BLaER1 (cell line): Measurements from ENCODE around the gene CLDN5.

Experiments
- H3K27ac ChIP-seq: shearing (Covaris generic); formaldehyde crosslinking; 2 replicates; pipeline ENCODE4 v1.8.1; 2022
- H3K27me3 ChIP-seq: shearing (Covaris generic); formaldehyde crosslinking; 2 replicates; pipeline ENCODE4 v1.8.1; 2022
- H3K36me3 ChIP-seq: shearing (Covaris generic); formaldehyde crosslinking; 2 replicates; pipeline ENCODE4 v1.8.1; 2022
- H3K4me1 ChIP-seq: shearing (Covaris generic); formaldehyde crosslinking; 2 replicates; pipeline ENCODE4 v1.8.1; 2022
- H3K4me2 ChIP-seq: shearing (Covaris generic); formaldehyde crosslinking; 2 replicates; pipeline ENCODE4 v1.8.1; 2022
- H3K4me3 ChIP-seq: shearing (Covaris generic); formaldehyde crosslinking; 2 replicates; pipeline ENCODE4 v1.8.1; 2022
- H3K9ac ChIP-seq: shearing (Covaris generic); formaldehyde crosslinking; 2 replicates; pipeline ENCODE4 v1.8.1; 2022
- H3K9me3 ChIP-seq: shearing (Covaris generic); formaldehyde crosslinking; 2 replicates; pipeline ENCODE4 v1.8.1; 2022
- H4K20me1 ChIP-seq: shearing (Covaris generic); formaldehyde crosslinking; 2 replicates; pipeline ENCODE4 v1.8.1; 2022
- Cebpa-rat ChIP-seq: shearing (Covaris generic); IDR thresholded peaks from 2 replicates; pipeline ENCODE4 v1.8.1; 2022

The CLDN5 gene

DNA sequence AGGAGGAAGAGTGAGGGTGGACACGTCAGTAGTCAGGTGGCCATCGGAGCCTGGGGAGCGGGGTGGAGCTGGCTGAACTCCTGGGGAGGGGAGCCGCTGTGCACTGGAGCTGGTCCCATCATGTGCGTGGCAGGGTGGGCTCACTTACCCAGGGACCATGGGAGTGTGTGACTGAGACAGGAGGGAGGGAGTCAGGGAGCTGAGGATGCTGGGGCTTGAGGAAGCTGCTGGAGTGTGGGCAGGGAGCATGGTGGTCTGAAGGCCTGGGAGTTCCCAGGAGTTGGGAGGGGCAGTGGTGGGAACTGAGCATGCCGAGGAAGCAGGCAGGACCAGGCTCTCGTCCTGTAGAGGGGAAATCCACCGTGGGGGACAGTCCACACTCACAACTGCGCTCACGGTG, 18.0 kb downstream of the CLDN5 start:
- H3K27me3 ChIP-seq, result no peaks in the 10 kb centered on the region

DNA sequence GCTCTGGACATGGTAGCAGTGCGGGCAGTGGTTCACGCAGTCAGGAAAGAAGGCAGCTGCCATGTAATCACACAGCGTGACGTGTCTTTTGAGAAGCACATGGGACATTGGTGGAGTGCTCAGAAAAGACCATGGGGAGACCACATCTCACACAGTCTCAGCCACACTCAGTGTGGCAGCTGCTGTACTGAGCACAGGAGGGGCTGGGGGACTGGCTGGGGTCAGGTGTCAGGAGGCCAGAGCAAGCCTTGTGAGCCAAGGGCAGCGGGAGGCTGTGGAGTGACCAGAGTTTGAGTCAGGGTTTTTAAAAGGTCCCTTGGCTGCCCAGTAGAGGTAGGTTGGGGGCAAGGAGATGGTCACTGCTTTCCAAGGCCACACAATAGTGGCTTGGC, 18.5 kb downstream of the CLDN5 start:
- Histone ChIP-seq H3K27me3 (no peaks in the 10 kb centered on the region), H3K27ac (peak overlapping the region; percentile 44), H3K9ac (peak overlapping the region; percentile 29; the same call in 1 of the 2 replicates), H3K9me3 (no peaks in the 10 kb centered on the region), H3K4me1 (peaks cover 19% of the 10 kb centered on the region), H3K36me3 (peaks cover 87% of the 10 kb centered on the region), H3K4me2 (peak overlapping the region; percentile 76), H3K4me3 (no peak overlapping the region), H4K20me1 (no peaks in the 10 kb centered on the region; the same call in 1 of the 2 replicates)
- TF ChIP-seq Cebpa-rat, result no peak

More for the DNA sequence above, 18.0 kb downstream of the CLDN5 start:
- H3K4me1 ChIP-seq, result peaks cover 19% of the 10 kb centered on the region
- no peak for TF ChIP-seq Cebpa-rat
- H3K4me3 ChIP-seq, result no peak overlapping the region
- peaks cover 87% of the 10 kb centered on the region for H3K36me3 ChIP-seq
- H3K9ac ChIP-seq, result no peak overlapping the region
- H3K4me2 ChIP-seq, result peak overlapping the region; percentile 76
- H3K27ac ChIP-seq, result peak overlapping the region; percentile 44; the same call in 1 of the 2 replicates
- no peaks in the 10 kb centered on the region; the same call in 1 of the 2 replicates for H4K20me1 ChIP-seq
- no peaks in the 10 kb centered on the region for H3K9me3 ChIP-seq

DNA sequence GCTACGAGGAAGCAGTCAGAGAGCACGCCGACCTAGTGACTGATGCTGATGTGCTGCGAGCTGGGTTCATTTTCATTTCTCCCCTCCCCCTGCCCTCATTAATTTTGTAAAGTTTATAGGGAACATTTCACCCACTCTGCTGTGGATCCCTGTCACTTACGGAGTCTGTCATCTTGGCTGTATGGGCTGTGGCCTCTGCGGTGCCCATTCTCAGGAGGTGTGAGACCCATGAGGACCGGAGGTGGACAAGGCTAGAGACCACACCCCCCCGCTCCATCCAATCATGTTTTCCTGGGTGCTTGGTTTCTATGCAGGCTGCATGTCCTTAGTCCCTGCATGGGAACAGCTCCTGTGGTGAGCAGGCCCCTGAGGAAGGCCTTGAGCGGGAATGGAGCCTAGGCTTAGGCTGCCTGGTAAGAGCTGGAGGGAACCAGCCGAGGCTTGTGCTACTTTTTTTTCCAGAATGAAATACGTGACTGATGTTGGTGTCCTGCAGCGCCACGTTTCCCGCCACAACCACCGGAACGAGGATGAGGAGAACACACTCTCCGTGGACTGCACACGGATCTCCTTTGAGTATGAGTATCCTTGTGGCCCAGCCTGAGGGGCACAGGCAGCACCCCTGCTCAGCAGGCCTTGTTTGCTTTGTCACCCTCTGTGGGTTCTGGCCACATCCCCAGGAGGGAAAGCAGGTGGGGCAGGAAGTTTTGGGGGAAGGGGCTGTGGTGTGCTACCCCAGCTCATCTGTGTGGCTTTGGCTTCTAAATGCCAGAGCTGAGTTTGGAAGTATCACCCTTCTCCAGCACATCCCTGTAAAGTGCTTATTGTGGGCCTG, 19.1 kb downstream of the CLDN5 start:
- peak overlapping the region; percentile 44 for H3K27ac ChIP-seq
- no peaks in the 10 kb centered on the region for H3K9me3 ChIP-seq
- H3K4me3 ChIP-seq, result no peak overlapping the region
- peaks cover 87% of the 10 kb centered on the region for H3K36me3 ChIP-seq
- no peaks in the 10 kb centered on the region; the same call in 1 of the 2 replicates for H4K20me1 ChIP-seq
- H3K4me2 ChIP-seq, result peak overlapping the region; percentile 76
- TF ChIP-seq Cebpa-rat, result no peak
- H3K4me1 ChIP-seq, result peaks cover 19% of the 10 kb centered on the region
- peak overlapping the region; percentile 29; the same call in 1 of the 2 replicates for H3K9ac ChIP-seq
- H3K27me3 ChIP-seq, result no peaks in the 10 kb centered on the region

DNA sequence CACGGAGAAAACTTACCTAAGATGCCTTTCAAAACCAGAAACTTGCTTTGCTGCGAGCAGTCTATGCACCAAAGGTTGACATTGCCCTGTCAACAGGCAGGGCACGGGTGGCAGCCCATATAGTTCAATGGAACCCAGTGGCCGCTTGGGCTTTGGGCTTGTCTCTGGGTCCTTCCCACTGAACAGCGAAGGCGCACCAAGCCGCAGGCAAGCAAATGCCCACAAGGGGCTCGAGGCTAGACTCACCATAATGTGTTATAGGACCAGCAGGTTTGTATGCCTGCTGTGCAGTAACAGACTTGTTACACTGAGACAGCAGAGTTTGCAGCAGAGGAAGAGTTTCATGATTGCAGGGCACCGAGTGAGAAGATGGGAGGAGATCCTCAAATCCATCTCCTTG, 20.3 kb downstream of the CLDN5 start:
- peaks cover 88% of the 10 kb centered on the region for H3K36me3 ChIP-seq
- H3K4me1 ChIP-seq, result peaks cover 19% of the 10 kb centered on the region
- no peaks in the 10 kb centered on the region; the same call in 1 of the 2 replicates for H4K20me1 ChIP-seq
- no peak overlapping the region for H3K27ac ChIP-seq
- no peak overlapping the region for H3K9ac ChIP-seq
- H3K4me2 ChIP-seq, result no peak overlapping the region
- no peak overlapping the region for H3K4me3 ChIP-seq
- TF ChIP-seq Cebpa-rat, result no peak
- no peaks in the 10 kb centered on the region for H3K9me3 ChIP-seq
- no peaks in the 10 kb centered on the region for H3K27me3 ChIP-seq

DNA sequence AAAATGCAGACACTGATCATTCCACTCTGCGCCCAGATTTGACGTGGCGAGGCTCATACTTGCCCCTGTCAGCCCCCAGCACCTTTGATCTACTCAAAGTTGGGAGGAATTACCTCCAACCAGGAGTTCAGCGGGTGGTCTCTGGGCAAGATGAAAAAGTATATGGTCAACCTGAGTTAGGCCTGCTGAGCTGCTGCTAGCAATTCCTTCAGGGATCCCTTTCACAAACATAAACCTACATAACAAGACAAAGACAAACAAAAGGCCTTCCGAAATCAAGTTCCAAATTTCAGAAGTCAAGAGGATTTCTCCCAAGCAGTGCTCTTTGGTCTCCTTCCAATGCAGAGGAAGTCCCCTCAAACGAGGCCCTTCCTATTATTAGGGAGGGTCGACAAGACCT, 20.8 kb downstream of the CLDN5 start:
- no peak for TF ChIP-seq Cebpa-rat
- no peak overlapping the region for H3K9ac ChIP-seq
- H3K36me3 ChIP-seq, result peaks cover 89% of the 10 kb centered on the region
- no peaks in the 10 kb centered on the region for H3K9me3 ChIP-seq
- H4K20me1 ChIP-seq, result no peaks in the 10 kb centered on the region; the same call in 1 of the 2 replicates
- peaks cover 19% of the 10 kb centered on the region for H3K4me1 ChIP-seq
- H3K27me3 ChIP-seq, result no peaks in the 10 kb centered on the region
- H3K4me3 ChIP-seq, result no peak overlapping the region
- H3K4me2 ChIP-seq, result no peak overlapping the region
- H3K27ac ChIP-seq, result no peak overlapping the region

DNA sequence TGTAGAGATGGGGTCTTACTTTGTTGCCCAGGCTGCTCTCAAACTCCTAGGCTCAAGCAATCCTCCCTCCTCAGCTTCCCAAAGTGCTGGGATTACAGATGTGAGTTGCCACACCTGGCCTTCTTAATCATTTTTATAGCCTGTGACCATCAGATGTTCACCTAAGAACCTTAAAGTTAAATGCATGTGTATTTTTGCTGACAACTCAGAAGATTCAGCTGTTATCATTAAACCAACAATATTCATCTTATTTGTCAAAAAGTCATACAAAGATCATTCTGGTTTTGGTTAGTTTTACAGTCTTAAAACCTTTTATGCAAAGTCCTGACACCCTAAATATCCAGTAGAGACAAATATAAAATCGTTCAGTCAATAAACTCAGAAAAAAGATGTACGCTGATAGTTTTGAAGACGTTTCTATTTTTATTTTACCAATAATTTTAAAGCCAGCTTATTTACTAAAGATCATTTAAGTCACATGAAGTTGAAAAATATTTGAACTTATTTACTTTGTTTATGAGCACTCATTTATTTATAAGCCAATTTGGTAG, 22.2 kb downstream of the CLDN5 start:
- H3K4me3 ChIP-seq, result no peak overlapping the region
- H3K4me2 ChIP-seq, result no peak overlapping the region
- H3K9ac ChIP-seq, result no peak overlapping the region
- peaks cover 89% of the 10 kb centered on the region for H3K36me3 ChIP-seq
- no peaks in the 10 kb centered on the region; the same call in 1 of the 2 replicates for H4K20me1 ChIP-seq
- no peak overlapping the region for H3K27ac ChIP-seq
- H3K4me1 ChIP-seq, result peaks cover 19% of the 10 kb centered on the region
- no peak for TF ChIP-seq Cebpa-rat
- no peaks in the 10 kb centered on the region for H3K27me3 ChIP-seq
- H3K9me3 ChIP-seq, result no peaks in the 10 kb centered on the region

DNA sequence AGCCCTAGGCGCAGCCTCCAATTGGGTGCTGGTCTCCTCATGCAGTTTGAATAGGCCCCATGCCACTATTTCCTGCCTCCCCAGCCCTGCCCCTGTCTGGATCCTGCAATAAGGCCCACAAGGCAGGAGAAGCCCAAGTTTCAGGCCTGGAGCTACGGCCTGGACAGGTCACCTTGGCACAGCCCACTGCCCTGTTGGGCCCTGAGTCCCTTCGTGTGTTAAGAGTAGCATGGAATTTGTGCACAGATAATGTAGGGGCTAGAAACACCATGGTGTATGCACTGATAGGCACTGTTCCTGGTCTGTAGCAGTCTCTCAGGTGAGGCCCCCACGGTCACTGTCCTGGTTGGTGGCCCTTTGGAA, 24.3 kb downstream of the CLDN5 start:
- no peak overlapping the region for H3K9ac ChIP-seq
- no peaks in the 10 kb centered on the region for H3K9me3 ChIP-seq
- H3K27me3 ChIP-seq, result no peaks in the 10 kb centered on the region
- no peaks in the 10 kb centered on the region; the same call in 1 of the 2 replicates for H4K20me1 ChIP-seq
- H3K4me3 ChIP-seq, result no peak overlapping the region
- no peak for TF ChIP-seq Cebpa-rat
- H3K4me2 ChIP-seq, result no peak overlapping the region
- peaks cover 3% of the 10 kb centered on the region for H3K4me1 ChIP-seq
- H3K36me3 ChIP-seq, result peaks cover 89% of the 10 kb centered on the region
- no peak overlapping the region for H3K27ac ChIP-seq

DNA sequence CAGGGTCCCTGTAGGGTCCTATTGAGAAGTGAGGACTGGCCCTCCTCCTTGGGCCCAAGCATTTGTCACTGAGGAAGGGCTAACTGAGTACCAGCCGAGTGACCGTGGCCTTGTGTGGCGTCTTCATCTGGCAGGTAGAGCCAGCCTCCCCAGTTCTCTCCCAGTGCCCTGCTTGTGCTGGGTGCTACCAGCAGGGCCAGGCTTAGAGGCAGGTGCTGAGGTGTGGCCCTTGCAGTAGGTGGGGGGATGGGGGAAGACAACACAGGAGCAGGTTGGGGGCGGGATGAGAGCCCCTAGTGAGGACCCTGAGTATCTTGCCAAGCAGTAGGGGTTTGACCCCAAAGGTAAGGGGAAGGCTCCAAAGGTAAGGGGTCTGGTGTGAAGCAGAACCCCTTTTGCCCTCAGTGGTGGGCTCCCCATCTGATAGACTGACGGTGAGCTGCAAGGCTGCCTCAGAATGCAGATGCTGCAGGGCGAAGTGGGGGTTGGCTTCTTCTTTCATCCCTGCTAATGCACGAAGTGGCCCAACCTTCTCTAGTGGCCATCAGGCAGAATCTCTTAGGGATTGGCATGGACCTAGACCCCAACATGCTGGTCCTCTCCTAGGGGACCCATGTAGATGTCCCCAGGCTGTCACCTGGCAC, 24.9 kb downstream of the CLDN5 start:
- Histone ChIP-seq H3K4me1 (no peaks in the 10 kb centered on the region), H3K9me3 (no peaks in the 10 kb centered on the region), H3K36me3 (peaks cover 91% of the 10 kb centered on the region), H3K27ac (no peak overlapping the region), H3K4me2 (no peak overlapping the region), H3K9ac (no peak overlapping the region), H4K20me1 (no peaks in the 10 kb centered on the region; the same call in 1 of the 2 replicates), H3K4me3 (no peak overlapping the region), H3K27me3 (no peaks in the 10 kb centered on the region)
- no peak for TF ChIP-seq Cebpa-rat

DNA sequence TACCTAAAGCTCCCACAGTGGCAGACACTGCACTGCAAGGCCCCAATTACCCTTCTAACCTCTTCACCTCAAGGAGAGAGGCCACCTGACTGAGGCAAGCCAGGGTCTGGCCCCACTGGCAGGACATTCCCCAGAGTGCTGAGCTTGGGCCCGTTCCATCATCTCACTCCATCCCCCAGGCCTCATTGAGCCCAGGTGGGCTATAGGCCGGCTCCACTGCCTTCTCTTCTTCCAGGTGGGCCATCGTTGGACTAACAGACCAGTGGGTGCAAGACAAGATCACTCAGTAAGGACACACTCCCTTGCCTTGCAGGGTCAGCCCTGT, 25.4 kb downstream of the CLDN5 start:
- Histone ChIP-seq H3K4me3 (no peak overlapping the region), H3K36me3 (peaks cover 91% of the 10 kb centered on the region), H3K9ac (no peak overlapping the region), H3K27me3 (no peaks in the 10 kb centered on the region), H3K27ac (no peak overlapping the region), H3K9me3 (no peaks in the 10 kb centered on the region), H3K4me2 (no peak overlapping the region), H4K20me1 (no peaks in the 10 kb centered on the region; the same call in 1 of the 2 replicates), H3K4me1 (no peaks in the 10 kb centered on the region)
- TF ChIP-seq Cebpa-rat, result no peak
